Measurements from ENCODE around the gene GALNT10.

The GALNT10 gene

GRCh38 chr5:154466147-154466546, 275.6 kb downstream of the GALNT10 start:
- no peaks in the 10 kb centered on the region for H3K27me3 ChIP-seq (ENCODE audit: insufficient read depth, low read depth, severe bottlenecking)
- no peak overlapping the region for H3K4me3 ChIP-seq (ENCODE audit: low read depth, low read length)
- no peak overlapping the region for H3K27ac ChIP-seq
- no peaks in the 10 kb centered on the region for H3K36me3 ChIP-seq
- H3K9me3 ChIP-seq (ENCODE audit: severe bottlenecking) = no peaks in the 10 kb centered on the region
- no peak for TF ChIP-seq CTCF (IDR thresholded peaks at IDR 0.05; ENCODE audit: low read depth, low read length)
- DNase-seq = no peak

DNA sequence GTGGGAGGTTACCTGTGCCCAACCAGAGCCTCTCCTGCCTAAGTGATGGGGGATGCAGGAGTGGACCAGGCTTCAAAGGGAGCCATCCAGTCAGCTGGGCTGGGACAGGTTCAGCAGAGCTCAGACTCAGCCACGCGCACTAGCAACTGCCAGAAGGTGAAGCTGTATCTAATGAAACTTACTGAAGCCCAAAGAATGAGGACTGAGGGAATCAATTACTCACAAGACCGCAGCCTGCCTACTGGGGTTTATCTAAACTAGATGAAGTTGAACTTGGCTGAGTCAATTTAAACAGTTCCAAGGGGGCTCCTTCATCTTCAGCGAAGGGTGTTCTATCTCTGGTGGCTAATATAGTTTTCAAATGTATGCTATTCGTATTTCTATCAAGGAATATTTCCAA, 276.1 kb downstream of the GALNT10 start:
- DNase-seq = no peak
- no peak overlapping the region for H3K4me3 ChIP-seq (ENCODE audit: low read depth, low read length)
- no peaks in the 10 kb centered on the region for H3K36me3 ChIP-seq
- no peak for TF ChIP-seq CTCF (IDR thresholded peaks at IDR 0.05; ENCODE audit: low read depth, low read length)
- no peaks in the 10 kb centered on the region for H3K9me3 ChIP-seq (ENCODE audit: severe bottlenecking)
- H3K27me3 ChIP-seq (ENCODE audit: insufficient read depth, low read depth, severe bottlenecking) = no peaks in the 10 kb centered on the region
- H3K27ac ChIP-seq = no peak overlapping the region

DNA sequence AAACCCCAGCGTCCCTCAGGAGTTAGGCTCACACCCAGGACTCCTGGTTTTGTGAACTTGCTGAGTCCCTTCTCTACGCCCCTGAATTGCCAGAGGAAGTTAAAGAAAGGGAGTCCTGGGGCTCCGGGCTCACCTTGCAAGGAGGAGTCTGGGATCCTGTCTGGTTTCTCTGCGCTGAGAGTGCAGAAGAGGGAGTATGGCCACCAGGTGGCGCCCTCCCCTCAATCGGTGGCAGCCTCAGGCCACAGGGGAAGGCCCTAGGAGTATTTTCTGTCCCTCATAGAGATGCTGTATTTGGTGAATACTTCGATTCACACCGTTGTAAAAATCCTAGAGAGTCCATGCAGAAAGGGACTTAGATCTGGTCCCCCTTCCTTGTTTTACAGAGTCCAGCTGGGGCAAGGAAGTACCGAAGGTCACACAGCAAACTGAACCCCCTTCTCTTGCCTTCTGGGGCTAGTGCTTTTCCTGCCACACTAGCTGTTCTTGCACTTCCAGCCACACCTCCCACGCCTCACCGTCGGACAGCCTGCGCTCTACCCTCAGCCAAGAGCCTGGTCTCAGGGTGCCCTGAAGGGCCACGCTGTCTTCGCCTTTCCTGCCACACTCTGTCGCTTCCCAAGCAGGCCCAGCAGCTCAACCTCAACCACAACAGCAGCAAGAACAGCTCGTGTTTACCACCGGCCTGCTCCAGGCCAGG, 277.3 kb downstream of the GALNT10 start:
- no peaks in the 10 kb centered on the region for H3K36me3 ChIP-seq
- peak; percentile 89 for TF ChIP-seq CTCF (IDR thresholded peaks at IDR 0.05; ENCODE audit: low read depth, low read length)
- no peak overlapping the region for H3K27ac ChIP-seq
- H3K4me3 ChIP-seq (ENCODE audit: low read depth, low read length) = no peak overlapping the region
- H3K27me3 ChIP-seq (ENCODE audit: insufficient read depth, low read depth, severe bottlenecking) = no peaks in the 10 kb centered on the region
- DNase-seq = peak; percentile 82
- no peaks in the 10 kb centered on the region for H3K9me3 ChIP-seq (ENCODE audit: severe bottlenecking)

GRCh38 chr5:154470137-154470536, 279.6 kb downstream of the GALNT10 start:
- no peak for TF ChIP-seq CTCF (IDR thresholded peaks at IDR 0.05; ENCODE audit: low read depth, low read length)
- DNase-seq = no peak
- no peak overlapping the region for H3K4me3 ChIP-seq (ENCODE audit: low read depth, low read length)
- no peaks in the 10 kb centered on the region for H3K9me3 ChIP-seq (ENCODE audit: severe bottlenecking)
- peaks cover 6% of the 10 kb centered on the region for H3K36me3 ChIP-seq
- H3K27me3 ChIP-seq (ENCODE audit: insufficient read depth, low read depth, severe bottlenecking) = no peaks in the 10 kb centered on the region
- no peak overlapping the region for H3K27ac ChIP-seq

Measured in WERI-Rb-1 (cell line).